GM18511 (cell line): ENCODE measurements around the gene PPP1R3A.
"Not testable (repeated sequence)": the region's sequence is repeated elsewhere in the genome, so short reads cannot be mapped to it uniquely, and the experiment has no call there.

Experiments
- ATAC-seq: cut with Tn5 transposase; IDR thresholded peaks from one replicate; pipeline ENCODE4 v1.9.1; 2021; ENCODE audit warnings: mild to moderate bottlenecking, moderate library complexity; ENCODE audit not compliant: unreplicated experiment

Gene PPP1R3A, protein sequence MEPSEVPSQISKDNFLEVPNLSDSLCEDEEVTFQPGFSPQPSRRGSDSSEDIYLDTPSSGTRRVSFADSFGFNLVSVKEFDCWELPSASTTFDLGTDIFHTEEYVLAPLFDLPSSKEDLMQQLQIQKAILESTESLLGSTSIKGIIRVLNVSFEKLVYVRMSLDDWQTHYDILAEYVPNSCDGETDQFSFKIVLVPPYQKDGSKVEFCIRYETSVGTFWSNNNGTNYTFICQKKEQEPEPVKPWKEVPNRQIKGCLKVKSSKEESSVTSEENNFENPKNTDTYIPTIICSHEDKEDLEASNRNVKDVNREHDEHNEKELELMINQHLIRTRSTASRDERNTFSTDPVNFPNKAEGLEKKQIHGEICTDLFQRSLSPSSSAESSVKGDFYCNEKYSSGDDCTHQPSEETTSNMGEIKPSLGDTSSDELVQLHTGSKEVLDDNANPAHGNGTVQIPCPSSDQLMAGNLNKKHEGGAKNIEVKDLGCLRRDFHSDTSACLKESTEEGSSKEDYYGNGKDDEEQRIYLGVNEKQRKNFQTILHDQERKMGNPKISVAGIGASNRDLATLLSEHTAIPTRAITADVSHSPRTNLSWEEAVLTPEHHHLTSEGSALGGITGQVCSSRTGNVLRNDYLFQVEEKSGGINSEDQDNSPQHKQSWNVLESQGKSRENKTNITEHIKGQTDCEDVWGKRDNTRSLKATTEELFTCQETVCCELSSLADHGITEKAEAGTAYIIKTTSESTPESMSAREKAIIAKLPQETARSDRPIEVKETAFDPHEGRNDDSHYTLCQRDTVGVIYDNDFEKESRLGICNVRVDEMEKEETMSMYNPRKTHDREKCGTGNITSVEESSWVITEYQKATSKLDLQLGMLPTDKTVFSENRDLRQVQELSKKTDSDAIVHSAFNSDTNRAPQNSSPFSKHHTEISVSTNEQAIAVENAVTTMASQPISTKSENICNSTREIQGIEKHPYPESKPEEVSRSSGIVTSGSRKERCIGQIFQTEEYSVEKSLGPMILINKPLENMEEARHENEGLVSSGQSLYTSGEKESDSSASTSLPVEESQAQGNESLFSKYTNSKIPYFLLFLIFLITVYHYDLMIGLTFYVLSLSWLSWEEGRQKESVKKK

DNA sequence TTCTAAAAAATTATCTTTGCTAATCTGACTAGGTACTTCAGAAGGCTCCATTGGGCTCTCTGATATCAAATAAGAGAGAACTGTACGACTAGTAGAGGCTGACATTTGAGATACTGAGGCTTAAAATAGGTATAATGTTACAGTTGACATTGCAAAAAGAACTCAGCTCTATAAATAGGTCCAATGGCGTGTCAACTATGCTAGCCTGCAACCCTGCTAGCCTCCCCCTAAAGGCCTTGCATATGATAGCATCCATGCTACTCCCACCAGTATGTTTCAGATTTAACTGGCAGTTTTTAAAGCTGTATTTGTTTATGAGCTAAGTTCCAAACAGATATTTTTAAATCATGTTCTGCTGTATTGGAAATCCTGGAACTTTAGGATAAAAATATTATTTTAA lies at the start of gene PPP1R3A:
Gene PPP1R3A (minus strand): TSS at position 64 of the 400 bp plus-strand sequence. CDS start 13 bp downstream, at position 51.
- ATAC-seq = no peak

DNA sequence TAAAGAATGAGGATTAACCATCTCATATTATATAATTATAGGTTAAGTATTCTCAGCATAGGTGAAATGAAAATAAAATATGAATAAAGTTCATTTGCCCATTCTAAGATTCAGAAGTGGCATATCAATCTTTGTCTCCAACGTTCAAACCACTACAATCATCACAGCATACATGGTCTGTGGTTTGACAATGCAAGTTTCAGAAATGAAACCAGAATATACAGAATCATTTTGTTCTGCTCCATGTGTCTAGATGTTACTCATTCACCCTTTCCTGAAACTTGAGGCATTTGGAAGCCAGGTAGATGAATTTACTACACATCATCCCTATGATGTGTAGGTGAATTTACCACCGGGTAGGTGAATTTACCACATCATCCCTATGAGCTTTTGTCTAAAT lies 44.5 kb upstream of the PPP1R3A start:
- no peak for ATAC-seq

DNA sequence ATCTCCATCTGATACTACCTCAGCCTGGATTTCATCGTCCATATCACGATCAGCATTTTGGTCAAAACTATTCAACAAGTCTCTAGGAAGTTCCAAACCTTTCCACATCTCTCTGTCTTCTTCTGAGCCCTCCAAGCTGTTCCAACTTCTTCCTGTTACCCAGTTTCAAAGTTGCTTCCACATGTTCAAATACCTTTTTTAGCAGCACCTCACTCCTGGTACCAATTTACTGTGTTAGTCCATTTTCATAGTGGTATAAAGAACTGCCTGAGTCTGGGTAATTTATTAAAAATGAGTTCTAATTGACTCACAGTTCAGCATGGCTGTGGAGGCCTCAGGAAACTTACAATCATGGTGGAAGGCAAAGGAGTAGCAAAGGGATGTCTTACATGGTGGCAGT lies 41.1 kb upstream of the PPP1R3A start:
- no peak for ATAC-seq

DNA sequence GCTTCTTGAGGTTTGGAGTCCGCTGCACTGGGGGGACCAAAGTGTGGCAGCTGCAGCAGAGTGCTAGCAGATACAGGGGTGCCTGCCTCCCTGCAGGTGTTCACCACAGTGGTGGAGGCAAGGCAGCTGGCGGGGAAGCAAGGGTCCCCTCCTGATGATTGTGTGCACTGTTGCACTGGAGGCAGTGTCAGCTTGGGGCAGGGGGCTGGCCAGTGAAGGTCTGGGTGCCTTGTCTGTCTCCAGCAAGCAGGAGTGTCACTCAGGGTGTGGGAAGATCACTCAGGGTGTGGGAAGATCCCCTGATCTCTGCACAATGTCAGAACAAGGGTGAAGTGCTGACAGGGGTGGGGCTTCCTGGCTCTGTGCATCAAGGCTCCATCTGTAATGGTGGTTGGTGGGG lies 36.3 kb upstream of the PPP1R3A start:
- no peak for ATAC-seq

DNA sequence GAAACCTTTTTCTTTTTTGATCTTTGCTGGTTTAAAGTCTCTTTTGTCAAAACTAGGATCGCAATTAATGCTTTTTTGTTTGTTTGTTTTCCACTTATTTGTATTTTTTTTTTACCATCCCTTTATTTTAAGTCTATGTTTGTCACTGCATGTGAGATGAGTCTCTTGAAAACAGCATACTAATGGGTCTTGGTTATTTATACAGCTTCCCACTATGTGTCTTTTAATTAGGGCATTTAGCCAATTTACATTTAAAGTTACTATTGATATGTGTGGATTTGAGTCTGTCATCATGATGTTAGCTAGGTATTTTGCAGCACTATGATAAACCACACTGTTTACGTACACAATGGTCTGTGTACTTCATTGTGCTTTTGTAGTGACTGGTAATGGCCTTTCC lies 34.7 kb upstream of the PPP1R3A start:
- no peak for ATAC-seq

DNA sequence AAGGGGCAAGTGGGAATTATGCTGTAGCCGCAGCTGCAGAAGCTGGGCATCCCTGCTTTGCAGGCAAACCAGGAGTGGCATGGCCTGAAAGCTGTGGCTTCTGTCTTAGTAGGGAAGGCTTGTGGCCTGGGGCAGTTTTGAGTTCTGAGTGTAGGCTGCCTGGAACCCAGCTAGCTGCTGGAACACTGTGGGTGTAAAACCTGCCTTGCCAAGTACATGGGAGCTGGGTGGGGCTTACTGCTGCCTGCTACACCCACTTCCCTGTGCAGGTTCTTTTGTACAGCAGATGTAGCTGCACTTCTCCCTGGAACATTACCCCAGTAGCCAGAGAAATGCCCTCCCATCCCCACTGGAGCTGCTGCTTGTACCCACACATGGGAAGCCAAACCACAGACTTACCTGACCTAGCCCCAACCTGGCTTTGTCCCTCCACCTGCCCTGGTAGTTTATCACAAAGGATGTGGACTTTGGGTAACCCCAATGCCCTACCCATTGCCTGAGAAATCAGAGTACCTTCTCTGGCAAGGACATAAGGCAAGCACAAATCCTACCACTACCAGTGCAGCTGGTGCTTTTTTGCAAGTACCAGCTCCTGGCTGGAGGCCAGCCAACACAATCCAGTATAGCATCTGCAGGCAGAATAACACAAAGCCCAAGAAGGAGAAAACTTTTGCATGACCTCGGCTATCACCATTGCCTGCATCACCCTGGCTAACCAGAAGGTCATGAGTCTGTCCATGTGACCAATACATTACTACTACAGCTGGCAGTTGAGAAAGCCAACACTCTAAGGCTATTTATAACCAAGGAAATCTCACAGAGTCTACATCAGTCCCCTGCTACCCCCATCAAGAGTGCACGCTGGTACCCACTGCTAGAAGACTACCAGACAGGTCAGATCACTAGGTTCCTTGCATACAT lies 26.5 kb upstream of the PPP1R3A start:
- no peak for ATAC-seq

DNA sequence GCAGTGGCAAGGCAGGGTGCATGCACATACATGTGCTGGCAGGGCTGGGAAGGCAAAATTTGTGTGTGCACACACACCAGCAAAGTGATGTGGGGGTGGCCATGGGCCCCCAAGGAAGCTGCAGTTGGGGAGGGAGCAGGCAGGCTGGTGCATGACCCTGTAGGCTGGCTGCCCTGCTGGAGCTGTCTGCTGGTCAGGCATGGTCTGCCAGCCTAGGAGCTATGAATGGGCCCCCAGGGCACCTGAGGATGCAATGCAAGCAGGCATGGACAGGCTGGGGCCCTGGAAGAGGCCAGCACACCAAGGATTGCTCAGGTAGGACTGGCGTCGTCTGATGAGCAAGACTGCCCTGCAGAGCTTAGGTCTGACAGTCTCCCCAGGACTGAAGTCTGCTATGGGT lies 18.2 kb upstream of the PPP1R3A start:
- no peak for ATAC-seq

DNA sequence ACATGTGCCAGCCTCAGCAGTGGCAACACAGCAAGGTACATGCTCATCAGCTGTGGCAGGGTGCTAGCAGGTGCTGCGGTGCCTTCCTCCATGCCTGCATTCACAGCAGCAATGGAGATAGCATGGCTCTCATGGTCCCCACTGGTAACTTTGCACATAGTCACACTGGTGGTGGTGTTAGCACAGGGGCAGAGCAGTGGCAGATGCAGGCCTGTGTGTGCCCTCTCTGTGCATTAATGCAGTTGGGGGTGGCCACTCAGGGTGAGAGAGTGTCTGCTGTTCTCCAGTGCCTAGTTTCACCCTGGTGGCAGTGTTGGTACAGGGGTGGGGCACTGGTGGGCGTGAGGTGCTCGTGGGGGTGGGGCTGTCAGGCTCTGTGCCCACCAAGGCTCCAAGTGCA lies 17.7 kb upstream of the PPP1R3A start:
- ATAC-seq = no peak

DNA sequence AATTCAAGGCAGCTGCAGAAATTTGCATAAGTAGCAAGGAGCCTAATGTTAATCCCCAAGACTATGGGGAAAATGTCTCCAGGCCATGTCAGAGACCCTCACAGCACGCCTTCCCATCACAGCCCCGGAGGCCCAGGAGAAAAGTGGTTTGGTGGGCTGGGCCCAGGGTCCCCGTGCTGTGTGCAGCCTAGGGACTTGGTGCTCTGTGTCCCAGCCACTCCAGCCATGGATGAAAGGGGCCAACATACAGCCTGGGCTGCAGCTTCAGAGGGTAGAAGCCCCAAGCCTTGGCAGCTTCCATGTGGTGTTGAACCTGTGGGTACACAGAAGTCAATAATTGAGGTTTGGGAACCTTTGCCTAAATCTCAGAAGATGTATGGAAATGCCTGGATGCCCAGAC lies 10.6 kb upstream of the PPP1R3A start:
- ATAC-seq = not testable (repeated sequence)

DNA sequence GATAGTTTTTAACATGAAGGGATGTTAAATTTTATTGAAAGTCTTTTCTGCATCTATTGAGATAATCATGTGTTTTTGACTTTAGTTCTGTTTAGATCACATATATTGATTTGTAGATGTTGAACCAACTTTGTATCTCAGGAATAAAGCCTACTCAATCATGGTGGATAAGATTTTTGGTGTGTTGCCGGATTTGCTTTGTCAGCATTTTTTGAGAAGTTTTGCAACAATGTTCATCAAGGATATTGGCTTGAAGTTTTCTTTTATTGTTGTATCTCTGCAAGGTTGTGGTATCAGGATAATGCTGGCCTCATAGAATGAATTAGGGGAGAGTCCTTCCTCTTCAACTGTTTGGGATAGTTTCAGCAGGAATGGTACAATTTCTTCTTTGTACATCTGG lies 9.3 kb upstream of the PPP1R3A start:
- no peak for ATAC-seq

DNA sequence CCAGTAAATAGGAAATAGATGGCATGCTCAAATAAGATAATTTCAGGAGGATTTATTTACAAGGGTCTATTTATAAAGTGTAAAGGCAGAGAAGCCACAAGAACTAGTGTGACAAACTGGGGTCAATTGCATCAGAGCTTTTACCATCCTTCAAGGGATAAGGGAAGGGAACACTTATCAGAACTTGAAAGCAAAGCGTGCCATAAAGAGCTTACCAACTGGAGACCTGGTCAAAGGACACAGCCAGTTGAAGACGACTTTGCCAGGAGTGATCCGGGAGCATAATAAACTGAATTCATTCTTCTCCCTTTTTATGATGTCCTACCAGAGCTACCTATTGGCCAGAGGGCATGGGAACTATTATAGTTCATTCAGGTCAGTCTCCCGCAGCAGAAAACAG lies 3.2 kb upstream of the PPP1R3A start:
- no peak for ATAC-seq

DNA sequence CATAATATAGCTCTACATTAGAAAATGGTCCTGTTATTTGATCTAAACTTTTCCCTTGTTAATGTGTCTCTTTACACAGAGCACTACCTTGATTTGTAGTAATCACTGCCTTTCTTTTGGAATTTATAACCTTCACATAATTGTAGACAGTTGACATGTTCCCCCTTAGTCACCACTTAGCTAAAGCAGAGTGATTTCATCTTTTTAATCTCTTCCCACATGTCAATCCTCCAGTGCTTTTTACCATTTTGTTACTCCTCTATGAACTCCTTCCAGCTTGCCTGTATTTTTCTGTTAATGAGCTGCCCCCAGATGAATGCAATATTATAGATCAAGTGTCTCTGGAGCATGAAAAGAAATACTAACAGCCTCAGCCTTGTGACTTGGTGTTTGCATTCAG lies 2.6 kb upstream of the PPP1R3A start:
- ATAC-seq = no peak

DNA sequence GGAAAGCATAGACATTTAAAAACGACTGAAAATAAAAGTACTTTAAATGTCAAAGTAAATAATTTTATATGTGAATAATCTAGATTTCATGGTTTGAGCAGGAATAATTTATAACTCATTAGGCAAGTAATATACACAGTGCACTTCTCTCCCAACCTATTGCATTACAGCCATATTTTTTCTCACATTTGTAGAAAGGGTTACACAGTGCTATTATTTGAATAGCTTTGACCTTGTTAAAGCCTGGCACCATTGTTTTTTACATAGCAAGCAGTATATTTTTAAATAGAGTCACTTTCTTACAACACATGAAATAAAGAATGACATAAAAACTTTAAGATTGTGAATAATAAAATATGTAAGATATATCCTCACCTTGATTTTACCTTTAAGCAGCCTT lies 969 bp downstream of the PPP1R3A start:
- no peak for ATAC-seq

DNA sequence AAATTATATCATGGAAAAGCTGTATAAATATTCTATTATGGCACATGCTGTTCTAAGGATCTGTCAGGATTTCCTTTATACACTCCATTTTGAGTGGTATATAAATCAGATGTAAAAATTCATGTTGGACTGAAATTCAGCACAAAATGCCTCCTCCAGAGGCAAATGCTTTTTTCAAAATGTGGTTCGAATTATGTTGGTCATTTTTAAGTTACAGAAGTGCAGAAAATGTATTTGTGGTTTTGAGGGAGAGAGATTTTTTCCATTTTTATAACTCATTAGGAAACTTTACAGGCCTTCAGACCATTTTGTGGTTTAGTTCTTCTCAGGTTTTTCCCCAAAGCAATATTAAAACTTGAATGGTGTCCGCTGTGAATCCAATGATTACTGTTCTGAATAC lies 2.9 kb downstream of the PPP1R3A start:
- no peak for ATAC-seq

DNA sequence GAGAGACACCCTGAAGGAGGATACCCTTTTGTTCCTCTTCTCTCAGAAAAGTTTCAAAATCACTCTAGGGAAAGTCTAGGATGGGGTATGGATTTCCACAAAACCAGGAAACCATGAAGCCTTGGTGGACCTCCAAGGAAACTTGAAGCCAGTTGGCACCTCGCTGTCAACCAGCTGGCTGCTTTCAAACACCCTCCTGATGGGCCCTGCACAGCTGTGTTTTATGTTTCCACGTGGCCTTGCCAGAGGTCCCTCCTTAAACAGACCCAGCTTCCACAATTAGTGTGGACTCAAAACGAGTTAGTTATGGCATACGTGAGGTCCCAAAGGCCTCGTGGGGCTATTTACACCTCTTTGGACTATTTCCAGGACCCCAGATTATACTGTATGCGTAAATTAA lies 5.9 kb downstream of the PPP1R3A start:
- no peak for ATAC-seq

DNA sequence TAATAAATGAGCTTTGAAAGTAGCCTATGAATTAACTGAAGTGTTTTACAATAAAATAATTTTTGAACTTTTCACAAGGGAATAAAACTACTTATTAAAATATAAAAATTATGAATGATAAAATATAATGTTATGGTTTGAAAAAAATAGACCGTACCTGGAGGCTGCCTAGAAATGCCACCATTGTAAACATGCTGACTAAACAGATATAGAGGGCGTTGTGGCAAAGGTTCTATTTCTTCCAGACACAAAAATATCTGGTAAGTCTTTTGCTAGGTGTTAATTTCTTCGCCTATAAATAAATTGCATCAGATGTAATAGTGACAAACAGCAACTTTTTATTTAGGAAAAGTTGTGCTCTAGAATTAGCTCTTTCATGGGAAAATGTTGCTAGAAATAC lies 11.2 kb downstream of the PPP1R3A start:
- no peak for ATAC-seq

DNA sequence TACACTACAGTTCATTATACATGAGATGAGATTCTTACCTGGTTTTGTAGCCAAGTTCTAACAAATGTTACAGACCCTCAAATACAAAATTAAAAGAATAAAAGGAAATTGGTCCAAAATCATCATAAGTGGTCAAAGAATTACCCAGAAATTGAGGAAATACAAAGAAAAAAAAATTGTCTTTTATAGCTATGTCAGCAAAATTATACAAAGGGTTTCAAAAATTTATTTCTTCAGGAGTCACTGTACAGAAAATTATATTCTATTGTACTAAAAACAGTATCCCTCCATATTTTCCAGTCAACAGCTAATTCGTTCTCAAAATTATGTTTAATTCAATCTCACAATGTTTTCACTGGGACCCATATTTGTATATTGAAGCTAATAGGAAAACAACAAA lies 14.3 kb downstream of the PPP1R3A start:
- no peak for ATAC-seq

DNA sequence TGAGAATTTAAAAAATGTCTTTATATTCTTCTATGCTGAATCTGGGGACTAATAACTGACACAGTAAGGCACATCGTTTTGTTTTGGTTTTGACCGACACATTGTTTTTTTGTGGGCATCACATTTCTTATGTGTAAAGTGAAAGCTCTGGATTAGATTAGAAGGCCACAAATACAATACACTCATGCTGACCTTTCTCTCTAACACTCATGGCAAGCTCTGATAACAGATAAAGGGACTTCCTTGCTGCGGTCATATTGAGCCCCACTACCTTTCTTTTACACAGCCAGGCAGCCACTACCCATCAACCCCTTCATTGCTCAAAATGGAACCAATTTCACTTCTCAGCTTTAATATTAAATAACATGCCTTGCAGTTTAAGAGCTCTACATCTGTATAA lies 26.0 kb downstream of the PPP1R3A start:
- ATAC-seq = no peak

DNA sequence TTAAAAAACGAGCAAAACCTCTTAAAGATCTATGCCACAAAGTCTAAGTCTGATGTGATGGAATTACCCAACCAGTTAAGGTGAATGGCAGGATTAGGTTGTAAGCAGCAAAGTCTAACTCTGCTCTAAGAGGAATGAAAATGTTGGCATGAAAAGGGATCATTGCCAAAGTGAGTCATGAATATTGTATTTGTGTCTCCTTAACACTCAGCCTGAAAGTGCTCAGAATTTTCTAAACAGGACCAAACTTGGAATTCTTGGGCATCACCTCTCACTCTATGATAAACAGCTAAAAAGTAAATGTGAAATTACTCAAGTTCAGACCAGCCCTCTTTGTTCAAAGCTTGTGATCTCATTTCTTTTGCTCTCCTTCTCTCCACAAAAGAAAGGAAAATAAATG lies 27.0 kb downstream of the PPP1R3A start:
- no peak for ATAC-seq

DNA sequence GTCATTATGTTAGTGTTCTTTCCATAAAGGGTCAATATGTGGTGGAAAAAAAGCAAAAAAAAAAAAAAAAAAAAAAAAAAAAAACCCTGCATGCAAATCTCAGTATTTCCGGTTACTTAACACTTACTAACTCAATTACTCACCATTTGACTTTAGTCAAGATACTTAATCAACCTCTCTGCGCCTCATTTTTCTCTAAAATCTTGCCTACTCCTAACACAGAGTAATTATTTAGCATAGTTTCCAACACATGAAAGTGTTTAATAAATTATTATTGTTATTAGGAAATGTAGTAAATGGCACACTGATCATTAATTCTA lies 27.8 kb downstream of the PPP1R3A start:
- ATAC-seq = no peak
